HepG2 (cell line): ENCODE measurements around the gene SBNO2. TPM values are rescaled to one million over a fixed set of nuclear protein-coding genes. Genes with fewer than 3 reads are reported as not detected.
A peak's percentile ranks its signal among the peaks of the same experiment; 100 is the strongest.

Source experiments
- ATAC-seq: fragments of 200-7000 bp; cut with Tn5 transposase; 3 replicates; pipeline ENCODE4 v1.9.1; 2020; ENCODE audit warnings: mild to moderate bottlenecking, moderate library complexity
- BruUV-seq: library from RNA; stranded (reverse); fragments of 400-500 nt; replicated peaks from 2 replicates; lab custom pipeline; 2021; lab: Mats Ljungman, UMichigan
- CTCF ChIA-PET: fragments of 300-600 bp; formaldehyde crosslinking; extraction: SDS; loops from one replicate; lab custom pipeline; 2021; ENCODE audit warnings: low total read pairs, inconsistent platforms, low intra/inter-chr PET ratio; lab: Yijun Ruan, JAX
- POLR2A ChIA-PET: fragments of 350-600 bp; sonication (Branson Sonifier 250); formaldehyde crosslinking; loops from one replicate; lab custom pipeline; 2020; ENCODE audit warnings: antibody characterized with exemption, inconsistent platforms; lab: Yijun Ruan, JAX
- DNase-seq: peaks from one replicate; pipeline ENCODE4 v3.0.0-alpha.2; 2015; ENCODE audit warnings: low spot score
- FAIRE-seq: peaks from 3 replicates; lab custom pipeline; 2011; peaks lifted over from hg19 to GRCh38; lab: Jason Lieb, UNC
- H2AFZ ChIP-seq: one replicate; pipeline ENCODE4 v1.6.1; 2011; ENCODE audit warnings: low read length, inconsistent platforms
- H3K27ac ChIP-seq: fragments of 300-600 bp; 3 replicates; pipeline ENCODE4 v1.8.0; 2011; ENCODE audit warnings: mixed run types, mild to moderate bottlenecking, mixed read lengths, low read length, inconsistent platforms; ENCODE audit not compliant: insufficient read depth; ENCODE audit errors: extremely low read length
- H3K27me3 ChIP-seq, 2 experiments: fragments of 200-600 bp in 1 of 2; 2 replicates in 1 of 2; 3 replicates in 1 of 2; pipeline versions ENCODE4 v1.6.0 to v1.8.0; 2011; ENCODE audit warnings: low read length in 2 of 2, mild to moderate bottlenecking in 2 of 2, moderate library complexity in 2 of 2, inconsistent platforms in 1 of 2; ENCODE audit not compliant: insufficient read depth in 2 of 2, control insufficient read depth in 1 of 2
- H3K36me3 ChIP-seq, 2 experiments: fragments of 200-600 bp in 1 of 2; replicated peaks in 1 of 2; 2 replicates in 1 of 2; 3 replicates in 1 of 2; pipeline versions ENCODE4 v1.5.1 to v1.8.0; 2011; ENCODE audit warnings: low read length in 2 of 2, inconsistent platforms in 1 of 2; ENCODE audit not compliant: insufficient read depth in 2 of 2, control insufficient read depth in 1 of 2
- H3K4me1 ChIP-seq: 2 replicates; pipeline ENCODE4 v1.5.1; 2012; ENCODE audit warnings: low read length, inconsistent platforms; ENCODE audit not compliant: insufficient read depth
- H3K4me2 ChIP-seq: 2 replicates; pipeline ENCODE4 v1.6.0; 2011; ENCODE audit warnings: low read depth, low read length, inconsistent platforms
- H3K4me3 ChIP-seq, 3 experiments: fragments of 200-600 bp in 1 of 3; sonication (generic), shearing (Covaris generic) in 1 of 3; replicated peaks in 1 of 3; 2 replicates each; pipeline ENCODE4 v1.5.1; 2011 to 2016; ENCODE audit warnings: low read length in 3 of 3, inconsistent platforms in 2 of 3, low read depth in 2 of 3, mild to moderate bottlenecking in 2 of 3, control low read depth in 1 of 3, mixed read lengths in 1 of 3; ENCODE audit not compliant: insufficient read depth in 1 of 3
- H3K79me2 ChIP-seq: one replicate; pipeline ENCODE4 v1.6.1; 2011; ENCODE audit warnings: low read length, inconsistent platforms; ENCODE audit not compliant: insufficient read depth
- H3K9ac ChIP-seq: 2 replicates; pipeline ENCODE4 v1.6.0; 2011; ENCODE audit warnings: mild to moderate bottlenecking, low read depth, low read length, inconsistent platforms; ENCODE audit not compliant: insufficient read depth
- H3K9me3 ChIP-seq: 2 replicates; pipeline ENCODE4 v1.5.1; 2012; ENCODE audit warnings: mild to moderate bottlenecking, low read length
- H4K20me1 ChIP-seq: 2 replicates; pipeline ENCODE4 v1.6.0; 2011; ENCODE audit warnings: inconsistent platforms, mild to moderate bottlenecking, low read length, moderate library complexity; ENCODE audit not compliant: insufficient read depth
- AGO1 ChIP-seq: fragments of 200-400 bp; formaldehyde crosslinking; IDR thresholded peaks from 2 replicates; pipeline ENCODE4 v1.6.1; 2017; ENCODE audit warnings: mild to moderate bottlenecking, low read depth, low read length, moderate library complexity; ENCODE audit not compliant: poor library complexity, severe bottlenecking
- AGO2 ChIP-seq: fragments of 200-400 bp; formaldehyde crosslinking; optimal IDR thresholded peaks from 2 replicates; pipeline ENCODE3; 2017; ENCODE audit warnings: mild to moderate bottlenecking, low read depth, low read length, moderate library complexity
- AKAP8 ChIP-seq: sonication (generic); formaldehyde crosslinking; IDR thresholded peaks from 2 replicates; pipeline ENCODE4 v1.5.1; 2020; ENCODE audit warnings: mild to moderate bottlenecking, missing genetic modification reagents
- HNRNPK ChIP-seq: fragments of 200-400 bp; formaldehyde crosslinking; IDR thresholded peaks from 2 replicates; pipeline ENCODE4 v1.6.1; 2018; ENCODE audit warnings: low read length, low read depth, moderate library complexity, mild to moderate bottlenecking; ENCODE audit not compliant: poor library complexity, severe bottlenecking
- HNRNPL ChIP-seq: fragments of 200-400 bp; formaldehyde crosslinking; IDR thresholded peaks from 2 replicates; pipeline ENCODE4 v1.6.1; 2017; ENCODE audit warnings: mild to moderate bottlenecking, low read depth, low read length
- KDM3A ChIP-seq: IDR thresholded peaks from 2 replicates; pipeline ENCODE4 v1.6.1; 2018; ENCODE audit warnings: low read depth, missing compliant biosample characterization
- PCBP1 ChIP-seq: fragments of 200-400 bp; formaldehyde crosslinking; IDR thresholded peaks from 2 replicates; pipeline ENCODE4 v1.6.1; 2017; ENCODE audit warnings: mild to moderate bottlenecking, low read depth, low read length, borderline replicate concordance
- POLR2A ChIP-seq, 2 experiments: IDR thresholded peaks; 2 replicates each; pipeline ENCODE4 v1.6.1; 2011; ENCODE audit warnings: low read depth in 2 of 2, low read length in 2 of 2, mild to moderate bottlenecking in 1 of 2, moderate library complexity in 1 of 2; ENCODE audit not compliant: insufficient read depth in 1 of 2
- RBFOX2 ChIP-seq: fragments of 200-400 bp; formaldehyde crosslinking; IDR thresholded peaks from 2 replicates; pipeline ENCODE4 v1.6.1; 2017; ENCODE audit warnings: low read depth, mild to moderate bottlenecking, low read length
- TBX2 ChIP-seq: sonication (generic); formaldehyde crosslinking; IDR thresholded peaks from 2 replicates; pipeline ENCODE4 v1.5.0; 2020; ENCODE audit warnings: missing genetic modification reagents, mild to moderate bottlenecking, borderline replicate concordance
- ZBED4 ChIP-seq: sonication (generic); formaldehyde crosslinking; IDR thresholded peaks from 2 replicates; pipeline ENCODE4 v1.4.0; 2020; ENCODE audit warnings: missing genetic modification reagents, borderline replicate concordance
- ZBTB38 ChIP-seq: sonication (generic); formaldehyde crosslinking; IDR thresholded peaks from 2 replicates; pipeline ENCODE4 v1.5.1; 2020; ENCODE audit warnings: mild to moderate bottlenecking, missing genetic modification reagents
- WGBS: methylation state at CpG from one replicate; pipeline ENCODE4 v1.1.6; 2017; ENCODE audit warnings: low lambda C conversion rate; 5-methylcytosine and 5-hydroxymethylcytosine counted together
- in situ Hi-C: cut with HindIII; loops from 2 replicates; pipeline ENCODE4 v1.10.0; 2017; ENCODE audit warnings: low pct_unique_long_range_greater_than_20kb; ENCODE audit not compliant: extremely low pct_ligation_motif_present
- intact Hi-C: fragments of 100-400 bp; cut with micrococcal nuclease; formaldehyde crosslinking; loops from one replicate; pipeline ENCODE4 v1.10.0; 2022; ENCODE audit not compliant: unreplicated experiment
- polyA plus RNA-seq, 8 experiments: library from polyadenylated mRNA; depleted of rRNA in 3 of 8; stranded (reverse) in 7 of 8; unstranded in 1 of 8; fragments of >200 nt; fragmentation: Illumina TruSeq in 4 of 8; extraction: Trizol in 4 of 8; gene quantifications; 2 replicates each; pipeline versions ENCODE4 v1.2.1 to v1.2.3, GENCODE V29; 2011 to 2016; ENCODE audit warnings: low read depth in 4 of 8, missing spikeins in 1 of 8, mixed read lengths in 1 of 8; ENCODE audit not compliant: insufficient read depth in 1 of 8
- total RNA-seq, 5 experiments: library from RNA; depleted of rRNA; stranded (reverse); fragments of >200 nt; fragmentation: Illumina TruSeq; extraction: Trizol; gene quantifications; 2 replicates each; pipeline ENCODE4 v1.2.3, GENCODE V29; 2016; ENCODE audit warnings: low read depth in 1 of 5
- TF ChIP-seq, protein P1 (sequence below), 2 experiments: IDR thresholded peaks; 2 replicates each; pipeline ENCODE4 v1.6.1; 2011 to 2012; ENCODE audit warnings: low read length in 2 of 2, borderline replicate concordance in 1 of 2, low read depth in 1 of 2, mild to moderate bottlenecking in 1 of 2, moderate library complexity in 1 of 2

SBNO2 gene
- total and polyA plus RNA-seq, 2 of the 13 experiments (the other 11 are each of a cell fraction or from before 2014, with no cell fraction given) = 8.6 to 10.4 TPM

DNA sequence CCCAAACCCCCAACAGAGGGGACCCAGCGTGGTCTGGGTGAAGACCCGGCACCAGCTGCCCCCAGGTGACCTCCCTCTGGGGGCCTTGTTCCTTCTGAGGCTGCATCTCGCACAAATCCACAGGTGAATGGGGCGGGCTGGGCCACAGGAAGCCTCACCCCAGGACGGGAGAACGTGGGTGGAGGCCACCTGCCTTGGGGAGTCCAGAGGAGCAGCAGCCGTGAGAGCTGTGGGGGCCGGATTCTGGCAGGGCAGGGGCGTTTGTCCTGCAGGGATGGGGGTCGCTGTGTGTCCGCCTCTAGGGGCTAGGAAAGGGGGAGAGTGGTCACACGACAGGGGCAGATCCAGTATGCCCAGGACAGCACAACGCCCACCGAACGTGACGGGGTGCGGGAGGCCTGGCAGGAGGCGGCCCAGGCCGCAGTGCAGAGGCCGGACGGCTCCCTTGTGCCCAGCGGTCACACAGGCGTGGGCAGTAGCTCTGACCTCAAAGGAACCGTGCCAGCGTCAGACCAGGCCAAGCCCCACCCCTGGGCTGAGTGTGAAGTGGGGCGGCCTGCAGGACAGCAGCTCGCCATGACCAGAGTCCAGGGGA is 85.6 kb downstream of the SBNO2 start:
- ATAC-seq = no peak; the same call in none of the 3 replicates
- ChIA-PET CTCF (no interaction called here), POLR2A (interaction anchor here (1.6 kb wide), 1 partner anchor 9 kb away, joined by 5 read pairs; no protein-coding TSS in a partner anchor)
- Histone ChIP-seq H3K9ac (no peak overlapping the region), H3K4me1 (peaks cover 9% of the 10 kb centered on the region), H4K20me1 (peaks cover 3% of the 10 kb centered on the region; the same call in 1 of the 2 replicates), H3K27me3 (no peaks in the 10 kb centered on the region), H2AFZ (no peak overlapping the region), H3K4me2 (no peak overlapping the region), H3K4me3 (no peak overlapping the region), H3K79me2 (peaks cover 13% of the 10 kb centered on the region), H3K9me3 (no peaks in the 10 kb centered on the region), H3K36me3 (peaks cover 17 to 37% of the 10 kb centered on the region in 2 experiments), H3K27ac (no peak overlapping the region)
- TF ChIP-seq AGO1 (peak; percentile 29), RBFOX2 (peak; percentile 77), HNRNPK (peak; percentile 32), ZBTB38 (0 out of 2 replicates have a peak, but pooled peaks have one; percentile 51), TBX2 (no peak), AGO2 (peak; percentile 88), HNRNPL (0 out of 2 replicates have a peak, but pooled peaks have one; percentile 24), POLR2A (IDR thresholded peaks at IDR 0.05; ENCODE audit: insufficient read depth in 1 of 2, low read depth in 2 of 2, low read length in 2 of 2) (peak; percentile 6 to 45; a peak in 1 of 4 replicates), KDM3A (CRISPR knock-in tag) (no peak), ZBED4 (CRISPR knock-in tag) (no peak), PCBP1 (0 out of 2 replicates have a peak, but pooled peaks have one; percentile 41), AKAP8 (0 out of 2 replicates have a peak, but pooled peaks have one; percentile 39)
- TF ChIP-seq, protein P1, sequence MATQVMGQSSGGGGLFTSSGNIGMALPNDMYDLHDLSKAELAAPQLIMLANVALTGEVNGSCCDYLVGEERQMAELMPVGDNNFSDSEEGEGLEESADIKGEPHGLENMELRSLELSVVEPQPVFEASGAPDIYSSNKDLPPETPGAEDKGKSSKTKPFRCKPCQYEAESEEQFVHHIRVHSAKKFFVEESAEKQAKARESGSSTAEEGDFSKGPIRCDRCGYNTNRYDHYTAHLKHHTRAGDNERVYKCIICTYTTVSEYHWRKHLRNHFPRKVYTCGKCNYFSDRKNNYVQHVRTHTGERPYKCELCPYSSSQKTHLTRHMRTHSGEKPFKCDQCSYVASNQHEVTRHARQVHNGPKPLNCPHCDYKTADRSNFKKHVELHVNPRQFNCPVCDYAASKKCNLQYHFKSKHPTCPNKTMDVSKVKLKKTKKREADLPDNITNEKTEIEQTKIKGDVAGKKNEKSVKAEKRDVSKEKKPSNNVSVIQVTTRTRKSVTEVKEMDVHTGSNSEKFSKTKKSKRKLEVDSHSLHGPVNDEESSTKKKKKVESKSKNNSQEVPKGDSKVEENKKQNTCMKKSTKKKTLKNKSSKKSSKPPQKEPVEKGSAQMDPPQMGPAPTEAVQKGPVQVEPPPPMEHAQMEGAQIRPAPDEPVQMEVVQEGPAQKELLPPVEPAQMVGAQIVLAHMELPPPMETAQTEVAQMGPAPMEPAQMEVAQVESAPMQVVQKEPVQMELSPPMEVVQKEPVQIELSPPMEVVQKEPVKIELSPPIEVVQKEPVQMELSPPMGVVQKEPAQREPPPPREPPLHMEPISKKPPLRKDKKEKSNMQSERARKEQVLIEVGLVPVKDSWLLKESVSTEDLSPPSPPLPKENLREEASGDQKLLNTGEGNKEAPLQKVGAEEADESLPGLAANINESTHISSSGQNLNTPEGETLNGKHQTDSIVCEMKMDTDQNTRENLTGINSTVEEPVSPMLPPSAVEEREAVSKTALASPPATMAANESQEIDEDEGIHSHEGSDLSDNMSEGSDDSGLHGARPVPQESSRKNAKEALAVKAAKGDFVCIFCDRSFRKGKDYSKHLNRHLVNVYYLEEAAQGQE (IDR thresholded peaks at IDR 0.05; ENCODE audit: borderline replicate concordance in 1 of 2, low read depth in 1 of 2, low read length in 2 of 2) = no peak
- no TSS peak for BruUV-seq
- in situ Hi-C loops (no loop called here), intact Hi-C loops (no loop called here)
- 97% methylated on average over 13 of the region's 27 CpGs for WGBS
- FAIRE-seq = no peak
- DNase-seq = no peak
